Fibroblast of lung (primary cell): ENCODE data around the gene SHFL. TPM values are rescaled to one million over a fixed set of nuclear protein-coding genes. Genes with fewer than 3 reads are reported as not detected.

Experiments
- DNase-seq, 2 donors: peaks; one replicate each; pipeline versions ENCODE4 v3.0.0 to v3.0.0-alpha.2; 2010; ENCODE audit warnings: low read depth in 2 of 2
- H2AFZ ChIP-seq: 2 replicates; pipeline ENCODE4 v1.5.1; 2012; ENCODE audit warnings: low read length, control low read depth, inconsistent platforms
- H3K27ac ChIP-seq: 2 replicates; pipeline ENCODE4 v1.5.1; 2011; ENCODE audit warnings: low read length, control low read depth; ENCODE audit not compliant: insufficient read depth
- H3K27me3 ChIP-seq: 2 replicates; pipeline ENCODE4 v1.5.1; 2011; ENCODE audit warnings: mild to moderate bottlenecking, low read length; ENCODE audit not compliant: control insufficient read depth, insufficient read depth
- H3K36me3 ChIP-seq: 2 replicates; pipeline ENCODE4 v1.5.1; 2011; ENCODE audit warnings: low read length; ENCODE audit not compliant: control insufficient read depth, insufficient read depth
- H3K4me1 ChIP-seq: 2 replicates; pipeline ENCODE4 v1.5.1; 2011; ENCODE audit warnings: low read length; ENCODE audit not compliant: control insufficient read depth, insufficient read depth; ENCODE audit errors: extremely low read depth
- H3K4me2 ChIP-seq: 2 replicates; pipeline ENCODE4 v1.5.1; 2011; ENCODE audit warnings: low read length, control low read depth; ENCODE audit not compliant: insufficient read depth; ENCODE audit errors: extremely low read depth
- H3K4me3 ChIP-seq, 4 experiments: fragments of 200-600 bp in 1 of 4; sonication (generic) in 1 of 4; replicated peaks in 1 of 4; 2 replicates each; pipeline ENCODE4 v1.5.1; 2011 to 2016; ENCODE audit warnings: low read length in 4 of 4, low read depth in 3 of 4, mild to moderate bottlenecking in 3 of 4, control low read depth in 2 of 4, inconsistent platforms in 1 of 4, mixed read lengths in 1 of 4; ENCODE audit not compliant: insufficient read depth in 1 of 4; ENCODE audit errors: control extremely low read depth in 1 of 4
- H3K79me2 ChIP-seq: 2 replicates; pipeline ENCODE4 v1.5.1; 2012; ENCODE audit warnings: mild to moderate bottlenecking, low read length, inconsistent platforms; ENCODE audit not compliant: control insufficient read depth, insufficient read depth
- H3K9ac ChIP-seq: 2 replicates; pipeline ENCODE4 v1.5.1; 2011; ENCODE audit warnings: mild to moderate bottlenecking, low read length, control low read depth; ENCODE audit not compliant: insufficient read depth
- H3K9me3 ChIP-seq: 2 replicates; pipeline ENCODE4 v1.5.1; 2012; ENCODE audit warnings: low read depth, low read length; ENCODE audit not compliant: control insufficient read depth, insufficient read depth
- H4K20me1 ChIP-seq: 2 replicates; pipeline ENCODE4 v1.5.1; 2011; ENCODE audit warnings: low read length; ENCODE audit not compliant: control insufficient read depth, insufficient read depth; ENCODE audit errors: extremely low read depth
- EZH2 ChIP-seq: IDR thresholded peaks from 2 replicates; pipeline ENCODE4 v1.5.1; 2012; ENCODE audit warnings: low read length, control low read depth, mild to moderate bottlenecking; ENCODE audit errors: missing control alignments
- polyA plus RNA-seq, 2 donors: library from polyadenylated mRNA; depleted of rRNA in 1 of 2; stranded (reverse) in 1 of 2; unstranded in 1 of 2; fragments of >200 nt; gene quantifications; 2 replicates each; pipeline ENCODE4 v1.2.1, GENCODE V29; 2011 to 2012; ENCODE audit warnings: missing spikeins in 1 of 2
- total RNA-seq: library from RNA; depleted of rRNA; stranded (reverse); fragments of >200 nt; gene quantifications from 2 replicates; pipeline ENCODE4 v1.2.1, GENCODE V29; 2014
- TF ChIP-seq, protein P1 (sequence below), 2 donors: IDR thresholded peaks in 1 of 2; conservative IDR thresholded peaks in 1 of 2; 1 replicate in 1 of 2; 2 replicates in 1 of 2; pipeline ENCODE4 v1.5.1; 2011 to 2012; ENCODE audit warnings: low read length in 2 of 2, control low read depth in 1 of 2, inconsistent platforms in 1 of 2, low read depth in 1 of 2, mild to moderate bottlenecking in 1 of 2

SHFL gene
- total and polyA plus RNA-seq, 2 donors (not counting 1 experiment from before 2014, with no cell fraction given) = 29.0 to 29.4 TPM

DNA sequence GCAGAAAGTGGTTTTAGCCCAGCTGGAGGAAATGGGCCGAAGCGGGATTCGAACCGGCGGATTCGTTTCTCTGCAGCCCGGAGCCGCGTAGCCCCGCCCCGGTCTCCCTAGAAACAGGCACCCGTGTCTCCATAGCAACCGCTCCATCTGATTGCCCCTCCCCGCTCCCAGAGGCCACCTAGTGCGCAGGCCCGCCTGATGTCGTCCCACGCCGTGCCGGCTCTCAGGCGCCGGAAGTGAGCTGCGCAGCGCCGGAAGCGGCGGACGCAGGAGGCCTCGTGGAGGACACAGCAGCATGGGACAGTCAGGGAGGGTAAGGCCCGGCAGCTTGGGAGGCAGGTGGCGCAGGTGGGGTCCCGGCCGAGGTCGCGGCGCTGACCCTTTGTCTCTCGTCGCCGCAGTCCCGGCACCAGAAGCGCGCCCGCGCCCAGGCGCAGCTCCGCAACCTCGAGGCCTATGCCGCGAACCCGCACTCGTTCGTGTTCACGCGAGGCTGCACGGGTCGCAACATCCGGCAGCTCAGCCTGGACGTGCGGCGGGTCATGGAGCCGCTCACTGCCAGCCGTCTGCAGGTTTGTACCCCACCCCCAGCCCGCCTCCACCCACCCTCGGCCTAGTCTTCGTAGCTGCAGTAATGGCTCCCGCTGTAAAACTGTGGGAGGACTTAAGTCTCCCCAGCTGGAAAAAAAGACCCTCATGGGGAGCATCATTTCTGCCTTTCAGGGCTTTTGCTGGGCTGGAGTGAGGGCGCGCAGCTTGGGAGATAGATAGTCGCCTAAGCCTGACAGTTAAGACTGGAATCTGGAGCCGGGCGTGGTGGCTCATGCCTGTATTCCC is 20.2 kb downstream of the SHFL start, which contains the start of gene PPAN:
Gene PPAN (plus strand): TSS at position 263 of the 837 bp plus-strand sequence. CDS start 33 bp downstream, at position 296.
- Histone ChIP-seq H3K27ac (peak within 1 kb of the TSS; percentile 92), H3K4me3 (peak within 1 kb of the TSS; percentile 64 to 94 (median 92)), H4K20me1 (no peaks in the 10 kb centered on the region), H3K4me1 (peaks cover 6% of the 10 kb centered on the region), H3K79me2 (peaks cover 22% of the 10 kb centered on the region), H3K9ac (peak within 1 kb of the TSS; percentile 90), H2AFZ (peak within 1 kb of the TSS; percentile 51), H3K9me3 (no peaks in the 10 kb centered on the region), H3K36me3 (peaks cover 25% of the 10 kb centered on the region), H3K27me3 (no peaks in the 10 kb centered on the region), H3K4me2 (peak within 1 kb of the TSS; percentile 96)
- no peak for TF ChIP-seq EZH2
- TF ChIP-seq, protein P1, sequence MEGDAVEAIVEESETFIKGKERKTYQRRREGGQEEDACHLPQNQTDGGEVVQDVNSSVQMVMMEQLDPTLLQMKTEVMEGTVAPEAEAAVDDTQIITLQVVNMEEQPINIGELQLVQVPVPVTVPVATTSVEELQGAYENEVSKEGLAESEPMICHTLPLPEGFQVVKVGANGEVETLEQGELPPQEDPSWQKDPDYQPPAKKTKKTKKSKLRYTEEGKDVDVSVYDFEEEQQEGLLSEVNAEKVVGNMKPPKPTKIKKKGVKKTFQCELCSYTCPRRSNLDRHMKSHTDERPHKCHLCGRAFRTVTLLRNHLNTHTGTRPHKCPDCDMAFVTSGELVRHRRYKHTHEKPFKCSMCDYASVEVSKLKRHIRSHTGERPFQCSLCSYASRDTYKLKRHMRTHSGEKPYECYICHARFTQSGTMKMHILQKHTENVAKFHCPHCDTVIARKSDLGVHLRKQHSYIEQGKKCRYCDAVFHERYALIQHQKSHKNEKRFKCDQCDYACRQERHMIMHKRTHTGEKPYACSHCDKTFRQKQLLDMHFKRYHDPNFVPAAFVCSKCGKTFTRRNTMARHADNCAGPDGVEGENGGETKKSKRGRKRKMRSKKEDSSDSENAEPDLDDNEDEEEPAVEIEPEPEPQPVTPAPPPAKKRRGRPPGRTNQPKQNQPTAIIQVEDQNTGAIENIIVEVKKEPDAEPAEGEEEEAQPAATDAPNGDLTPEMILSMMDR (conservative IDR thresholded peaks at IDR 0.05 in 1 of 2, IDR thresholded peaks at IDR 0.05 in 1 of 2; ENCODE audit: low read depth in 1 of 2, low read length in 2 of 2) = no peak
- peak; percentile 96 to 98 for DNase-seq

DNA sequence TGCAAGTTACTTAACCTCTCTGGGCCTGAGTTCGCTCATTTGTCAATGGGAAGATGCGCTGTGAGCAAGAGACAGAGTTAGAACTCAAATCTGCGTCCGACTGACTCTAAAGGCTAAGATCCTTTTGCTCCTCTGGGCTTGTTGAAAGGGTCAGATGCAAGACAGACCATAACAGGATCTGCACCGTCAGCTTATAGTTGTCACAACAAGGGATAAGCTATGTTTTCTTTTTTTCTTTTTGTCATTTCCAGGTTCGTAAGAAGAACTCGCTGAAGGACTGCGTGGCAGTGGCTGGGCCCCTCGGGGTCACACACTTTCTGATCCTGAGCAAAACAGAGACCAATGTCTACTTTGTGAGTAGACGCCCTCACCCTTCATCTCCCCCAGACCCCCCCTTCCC is 21.1 kb downstream of the SHFL start:
- Histone ChIP-seq H3K9me3 (no peaks in the 10 kb centered on the region), H3K9ac (peak overlapping the region; percentile 20), H3K4me2 (peak overlapping the region; percentile 96), H3K27ac (peak overlapping the region; percentile 92), H3K4me1 (peaks cover 6% of the 10 kb centered on the region), H2AFZ (no peak overlapping the region), H3K27me3 (no peaks in the 10 kb centered on the region), H3K79me2 (peaks cover 22% of the 10 kb centered on the region), H3K36me3 (peaks cover 28% of the 10 kb centered on the region), H4K20me1 (no peaks in the 10 kb centered on the region), H3K4me3 (peak overlapping the region; percentile 64 to 94 (median 92))
- DNase-seq = no peak
- TF ChIP-seq EZH2 = no peak
- TF ChIP-seq, protein P1 (conservative IDR thresholded peaks at IDR 0.05 in 1 of 2, IDR thresholded peaks at IDR 0.05 in 1 of 2; ENCODE audit: low read depth in 1 of 2, low read length in 2 of 2) = no peak

DNA sequence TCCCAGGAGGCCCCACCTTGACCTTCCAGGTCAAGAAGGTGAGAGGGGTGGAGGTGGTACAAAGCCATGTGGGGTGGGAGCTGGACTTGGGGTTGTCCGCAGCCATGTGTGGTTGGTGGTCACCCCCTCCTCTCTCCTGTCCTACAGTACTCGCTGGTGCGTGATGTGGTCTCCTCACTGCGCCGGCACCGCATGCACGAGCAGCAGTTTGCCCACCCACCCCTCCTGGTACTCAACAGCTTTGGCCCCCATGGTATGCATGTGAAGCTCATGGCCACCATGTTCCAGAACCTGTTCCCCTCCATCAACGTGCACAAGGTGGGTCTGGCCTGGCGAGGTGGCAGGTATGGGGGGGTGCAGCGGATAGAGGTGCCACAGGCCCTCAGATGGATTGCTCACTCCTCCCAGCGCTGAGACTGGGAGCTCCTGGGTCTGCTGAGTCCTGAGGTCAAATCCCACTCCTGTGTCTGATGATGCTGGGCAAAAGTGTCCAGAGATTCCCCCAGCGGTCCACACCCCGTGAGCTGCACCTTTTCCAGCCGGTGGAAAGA is 21.8 kb downstream of the SHFL start:
- Histone ChIP-seq H2AFZ (no peak overlapping the region), H3K9ac (no peak overlapping the region), H3K79me2 (peaks cover 22% of the 10 kb centered on the region), H3K27me3 (no peaks in the 10 kb centered on the region), H4K20me1 (no peaks in the 10 kb centered on the region), H3K4me1 (peaks cover 8% of the 10 kb centered on the region), H3K4me2 (peak overlapping the region; percentile 96), H3K27ac (no peak overlapping the region), H3K9me3 (no peaks in the 10 kb centered on the region), H3K36me3 (peaks cover 28% of the 10 kb centered on the region), H3K4me3 (no peak overlapping the region)
- TF ChIP-seq, protein P1 (conservative IDR thresholded peaks at IDR 0.05 in 1 of 2, IDR thresholded peaks at IDR 0.05 in 1 of 2; ENCODE audit: low read depth in 1 of 2, low read length in 2 of 2) = no peak
- TF ChIP-seq EZH2 = no peak
- no peak for DNase-seq
